K562 (cell line): Measurements from ENCODE around the gene RUNX1.

ENCODE experiments used
- CBX2 ChIP-seq: fragments of 200-600 bp; sonication (generic); IDR thresholded peaks from one replicate; pipeline ENCODE4 v1.6.1; 2012; ENCODE audit warnings: mild to moderate bottlenecking, low read length, inconsistent platforms; ENCODE audit not compliant: insufficient read depth, poor library complexity, severe bottlenecking
- CTCF ChIP-seq, 3 experiments: IDR thresholded peaks in 2 of 3; conservative IDR thresholded peaks in 1 of 3; 2 replicates each; pipeline ENCODE4 v1.5.1; 2011 to 2012; ENCODE audit warnings: low read length in 3 of 3, mild to moderate bottlenecking in 3 of 3, control low read depth in 2 of 3, improper control_type of control experiment in 1 of 3, inconsistent platforms in 1 of 3, low read depth in 1 of 3, mixed read lengths in 1 of 3, moderate library complexity in 1 of 3; ENCODE audit not compliant: insufficient read depth in 2 of 3
- DLX4 ChIP-seq: fragments of 250-450 bp; sonication (Bioruptor Pico); IDR thresholded peaks from 2 replicates; pipeline ENCODE4 v1.6.1; 2021; ENCODE audit warnings: mild to moderate bottlenecking
- POLR2A ChIP-seq: fragments of 450-650 bp; conservative IDR thresholded peaks from 2 replicates; pipeline ENCODE4 v1.6.1; 2016
- POLR2AphosphoS5 ChIP-seq: IDR thresholded peaks from 2 replicates; pipeline ENCODE4 v1.6.1; 2011; ENCODE audit warnings: mild to moderate bottlenecking, low read depth, low read length, moderate library complexity; ENCODE audit not compliant: control insufficient read depth, insufficient read depth
- RFX5 ChIP-seq: IDR thresholded peaks from 2 replicates; pipeline ENCODE4 v1.6.1; 2011; ENCODE audit warnings: low read depth, mild to moderate bottlenecking, improper control_type of control experiment, low read length
- SIN3A ChIP-seq, 2 experiments: fragments of 150-350 bp in 1 of 2; IDR thresholded peaks; 2 replicates each; pipeline ENCODE4 v1.6.1; 2011 to 2016; ENCODE audit warnings: borderline replicate concordance in 2 of 2, low read depth in 2 of 2, low read length in 2 of 2, mild to moderate bottlenecking in 2 of 2, moderate library complexity in 2 of 2; ENCODE audit not compliant: control insufficient read depth in 1 of 2
- SMAD3 ChIP-seq: fragments of 450-650 bp; formaldehyde crosslinking; conservative IDR thresholded peaks from 2 replicates; pipeline ENCODE4 v1.4.0; 2020; ENCODE audit warnings: mild to moderate bottlenecking
- SP1 ChIP-seq: sonication (generic); formaldehyde crosslinking; IDR thresholded peaks from 2 replicates; pipeline ENCODE4 v1.8.1; 2022; ENCODE audit warnings: mild to moderate bottlenecking, missing genetic modification reagents
- ZNF324 ChIP-seq: fragments of 250-450 bp; sonication (Bioruptor Pico); IDR thresholded peaks from 2 replicates; pipeline ENCODE4 v1.4.0; 2020; ENCODE audit warnings: mild to moderate bottlenecking
- ZNF551 ChIP-seq: fragments of 250-450 bp; sonication (Bioruptor Pico); IDR thresholded peaks from 2 replicates; pipeline ENCODE4 v1.5.0; 2021; ENCODE audit warnings: mild to moderate bottlenecking, moderate library complexity

DNA sequence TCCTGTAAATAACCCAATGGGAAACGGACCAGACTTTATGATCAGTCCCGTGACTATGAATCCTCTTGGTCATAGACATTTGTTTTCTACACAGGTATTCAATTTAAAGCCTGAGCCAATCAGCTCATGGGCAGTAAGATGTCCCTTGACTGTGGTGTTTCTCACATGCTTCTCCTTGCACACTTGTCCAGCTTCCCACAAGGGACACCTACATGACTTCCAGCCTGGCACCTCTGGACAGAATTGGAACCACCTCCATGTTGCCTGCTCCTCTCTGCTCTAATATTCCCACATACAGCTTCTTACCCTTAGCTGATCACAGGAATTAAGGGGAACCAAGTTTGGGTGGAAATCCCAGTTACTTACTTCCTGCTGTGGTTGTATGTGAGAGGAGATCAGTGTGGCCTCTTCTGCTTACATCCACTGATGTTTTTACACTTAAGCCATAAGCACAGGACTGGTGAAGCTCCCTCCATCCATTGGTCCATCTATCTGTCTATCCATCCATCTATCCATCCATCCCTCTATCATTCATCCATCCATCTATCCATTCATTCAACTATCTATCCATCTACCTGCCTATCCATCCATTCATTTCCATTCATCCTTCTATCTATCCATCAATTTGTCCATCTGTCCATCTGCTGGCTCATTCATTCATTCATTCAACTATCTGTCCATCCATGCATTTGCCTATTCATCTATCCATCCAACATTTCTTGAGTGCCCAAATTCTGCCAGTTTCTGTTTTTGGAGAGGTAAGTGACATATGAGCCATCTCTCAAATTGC lies 16.4 kb downstream of the RUNX1 start:
- TF ChIP-seq ZNF324 (CRISPR knock-in tag) (no peak), CTCF (IDR thresholded peaks at IDR 0.05 in 2 of 3, conservative IDR thresholded peaks at IDR 0.05 in 1 of 3; ENCODE audit: insufficient read depth in 2 of 3, low read depth in 1 of 3, low read length in 3 of 3) (no peak), POLR2AphosphoS5 (no peak), POLR2A (no peak), CBX2 (no peak), ZNF551 (CRISPR knock-in tag) (no peak), SMAD3 (no peak), RFX5 (no peak), SP1 (CRISPR knock-in tag) (no peak), DLX4 (CRISPR knock-in tag) (no peak), SIN3A (IDR thresholded peaks at IDR 0.05; ENCODE audit: borderline replicate concordance in 2 of 2, control insufficient read depth in 1 of 2, low read depth in 2 of 2, low read length in 2 of 2) (no peak)
